HEK293 (cell line): ENCODE data around the gene ZC3H7B.
A peak's percentile ranks its signal among the peaks of the same experiment; 100 is the strongest.

Experiments used
- CTCF ChIP-seq: fragments of 450-650 bp; formaldehyde crosslinking; IDR thresholded peaks from 2 replicates; pipeline ENCODE4 v1.5.1; 2016; ENCODE audit warnings: missing biosample characterization, missing genetic modification characterization
- EGR2 ChIP-seq: fragments of 450-650 bp; formaldehyde crosslinking; IDR thresholded peaks from 2 replicates; pipeline ENCODE4 v1.5.1; 2016; ENCODE audit warnings: low read depth, missing biosample characterization, missing genetic modification characterization
- GLIS2 ChIP-seq: fragments of 450-650 bp; formaldehyde crosslinking; IDR thresholded peaks from 2 replicates; pipeline ENCODE4 v1.5.1; 2016; ENCODE audit warnings: missing biosample characterization, missing genetic modification characterization
- KLF10 ChIP-seq: fragments of 450-650 bp; IDR thresholded peaks from 2 replicates; pipeline ENCODE4 v1.5.1; 2018; ENCODE audit warnings: missing biosample characterization, mild to moderate bottlenecking, missing genetic modification characterization
- MZF1 ChIP-seq: fragments of 450-650 bp; formaldehyde crosslinking; IDR thresholded peaks from 2 replicates; pipeline ENCODE4 v1.5.1; 2017; ENCODE audit warnings: missing biosample characterization, missing genetic modification characterization, borderline replicate concordance
- REST ChIP-seq: fragments of 450-650 bp; formaldehyde crosslinking; IDR thresholded peaks from 2 replicates; pipeline ENCODE4 v1.5.1; 2016; ENCODE audit warnings: missing biosample characterization, missing genetic modification characterization
- ZBTB11 ChIP-seq: fragments of 450-650 bp; formaldehyde crosslinking; conservative IDR thresholded peaks from 2 replicates; pipeline ENCODE4 v1.5.1; 2016; ENCODE audit warnings: low read depth, missing biosample characterization, missing genetic modification characterization
- ZBTB44 ChIP-seq: fragments of 450-650 bp; IDR thresholded peaks from 2 replicates; pipeline ENCODE4 v1.5.1; 2018; ENCODE audit warnings: missing biosample characterization, mild to moderate bottlenecking, missing genetic modification characterization
- ZBTB6 ChIP-seq: fragments of 450-650 bp; formaldehyde crosslinking; IDR thresholded peaks from 2 replicates; pipeline ENCODE4 v1.5.1; 2017; ENCODE audit warnings: missing biosample characterization, missing genetic modification characterization
- ZEB2 ChIP-seq: fragments of 450-650 bp; formaldehyde crosslinking; IDR thresholded peaks from 2 replicates; pipeline ENCODE4 v1.5.1; 2016; ENCODE audit warnings: missing biosample characterization, missing genetic modification characterization
- ZFP3 ChIP-seq: fragments of 450-650 bp; formaldehyde crosslinking; IDR thresholded peaks from 2 replicates; pipeline ENCODE4 v1.5.1; 2016; ENCODE audit warnings: low read depth, missing biosample characterization, missing genetic modification characterization
- ZIC2 ChIP-seq: fragments of 450-650 bp; formaldehyde crosslinking; IDR thresholded peaks from 2 replicates; pipeline ENCODE4 v1.5.1; 2016; ENCODE audit warnings: missing biosample characterization, missing genetic modification characterization
- ZNF266 ChIP-seq: fragments of 450-650 bp; formaldehyde crosslinking; IDR thresholded peaks from 2 replicates; pipeline ENCODE4 v1.5.1; 2016; ENCODE audit warnings: missing biosample characterization, missing genetic modification characterization, low read depth
- ZNF274 ChIP-seq, 2 experiments: fragments of 200-500 bp in 1 of 2; fragments of 450-650 bp in 1 of 2; sonication (Bioruptor generic) in 1 of 2; formaldehyde crosslinking in 1 of 2; IDR thresholded peaks; 2 replicates each; pipeline versions ENCODE4 v1.5.1 to v1.6.1; 2014 to 2016; ENCODE audit warnings: borderline replicate concordance in 1 of 2, inconsistent platforms in 1 of 2, low read length in 1 of 2, missing biosample characterization in 1 of 2, missing genetic modification characterization in 1 of 2
- ZNF292 ChIP-seq: fragments of 450-650 bp; formaldehyde crosslinking; IDR thresholded peaks from 2 replicates; pipeline ENCODE4 v1.5.1; 2016; ENCODE audit warnings: low read depth, missing biosample characterization, missing genetic modification characterization, borderline replicate concordance
- ZNF335 ChIP-seq: fragments of 450-650 bp; formaldehyde crosslinking; conservative IDR thresholded peaks from 2 replicates; pipeline ENCODE4 v1.5.1; 2016; ENCODE audit warnings: missing biosample characterization, missing genetic modification characterization
- ZNF391 ChIP-seq: fragments of 450-650 bp; formaldehyde crosslinking; IDR thresholded peaks from 2 replicates; pipeline ENCODE4 v1.5.1; 2016; ENCODE audit warnings: low read depth, missing biosample characterization, missing genetic modification characterization, borderline replicate concordance
- ZNF449 ChIP-seq: fragments of 450-650 bp; formaldehyde crosslinking; IDR thresholded peaks from 2 replicates; pipeline ENCODE4 v1.5.1; 2017; ENCODE audit warnings: missing biosample characterization, mild to moderate bottlenecking, missing genetic modification characterization, moderate library complexity
- ZNF473 ChIP-seq: fragments of 450-650 bp; formaldehyde crosslinking; IDR thresholded peaks from 2 replicates; pipeline ENCODE4 v1.5.1; 2017; ENCODE audit warnings: missing biosample characterization, missing genetic modification characterization
- ZNF530 ChIP-seq: fragments of 450-650 bp; formaldehyde crosslinking; IDR thresholded peaks from 2 replicates; pipeline ENCODE4 v1.5.1; 2016; ENCODE audit warnings: low read depth, missing biosample characterization, missing genetic modification characterization
- ZNF555 ChIP-seq: fragments of 450-650 bp; formaldehyde crosslinking; conservative IDR thresholded peaks from 2 replicates; pipeline ENCODE4 v1.5.1; 2017; ENCODE audit warnings: missing biosample characterization, mild to moderate bottlenecking, missing genetic modification characterization, inconsistent platforms
- ZSCAN23 ChIP-seq: fragments of 450-650 bp; formaldehyde crosslinking; IDR thresholded peaks from 2 replicates; pipeline ENCODE4 v1.5.1; 2016; ENCODE audit warnings: missing biosample characterization, missing genetic modification characterization

The ZC3H7B gene

GRCh38 chr22:41301085-41302020, at the start of gene ZC3H7B (continued):
- TF ChIP-seq ZNF266 (tag by site-specific recombination) (no peak), ZBTB11 (tag by site-specific recombination) (0 out of 2 replicates have a peak, but pooled peaks have one; percentile 26), ZNF555 (tag by site-specific recombination) (no peak), REST (tag by site-specific recombination) (no peak), GLIS2 (tag by site-specific recombination) (peak; percentile 80), ZIC2 (peak; percentile 79), ZNF530 (tag by site-specific recombination) (no peak), ZNF473 (no peak), ZNF274 (IDR thresholded peaks at IDR 0.05; ENCODE audit: low read length) (no peak), ZNF274 (tag by site-specific recombination; IDR thresholded peaks at IDR 0.05; ENCODE audit: borderline replicate concordance) (no peak), ZNF335 (peak; percentile 55), ZEB2 (tag by site-specific recombination) (peak; percentile 86), ZNF449 (0 out of 2 replicates have a peak, but pooled peaks have one; percentile 66), ZNF391 (no peak), ZBTB6 (tag by site-specific recombination) (peak; percentile 60; the same call in 1 of the 2 replicates), ZNF292 (tag by site-specific recombination) (no peak), KLF10 (tag by site-specific recombination) (peak; percentile 48; the same call in 1 of the 2 replicates), ZBTB44 (peak; percentile 54; the same call in 1 of the 2 replicates), EGR2 (tag by site-specific recombination) (peak; percentile 78), ZFP3 (tag by site-specific recombination) (no peak), CTCF (tag by site-specific recombination) (peak; percentile 82), MZF1 (tag by site-specific recombination) (no peak), ZSCAN23 (tag by site-specific recombination) (no peak)
